ENCODE measurements around the gene METTL1.

Gene METTL1

GRCh38 chr12:57736741-57737466 is 35.0 kb downstream of the METTL1 start:
- no peak for DNase-seq (ENCODE audit: low read depth)

- no peak for DNase-seq (ENCODE audit: low read depth)
These were observed 35.8 kb downstream of the METTL1 start for GRCh38 chr12:57735952-57736740.

GRCh38 chr12:57735198-57735855 is 36.6 kb downstream of the METTL1 start:
- no peak for DNase-seq (ENCODE audit: low read depth)

- no peak for DNase-seq (ENCODE audit: low read depth)
These were observed 37.3 kb downstream of the METTL1 start for GRCh38 chr12:57734591-57734990.

GRCh38 chr12:57733928-57734327 is 38.0 kb downstream of the METTL1 start:
- DNase-seq (ENCODE audit: low read depth) = no peak

- DNase-seq (ENCODE audit: low read depth) = no peak
These were observed 38.9 kb downstream of the METTL1 start for GRCh38 chr12:57732726-57733593.

GRCh38 chr12:57732270-57732669 is 39.6 kb downstream of the METTL1 start:
- no peak for DNase-seq (ENCODE audit: low read depth)

GRCh38 chr12:57731411-57732080 is 40.4 kb downstream of the METTL1 start:
- no peak for DNase-seq (ENCODE audit: low read depth)

- DNase-seq (ENCODE audit: low read depth) = no peak
These were observed 41.4 kb downstream of the METTL1 start for GRCh38 chr12:57730336-57731067.

- DNase-seq (ENCODE audit: low read depth) = no peak
These were observed 42.5 kb downstream of the METTL1 start for GRCh38 chr12:57729321-57729844.

- no peak for DNase-seq (ENCODE audit: low read depth)
These were observed 44.0 kb downstream of the METTL1 start for GRCh38 chr12:57727758-57728395.

- DNase-seq (ENCODE audit: low read depth) = no peak
These were observed 44.8 kb downstream of the METTL1 start for GRCh38 chr12:57726884-57727757.

- peak; percentile 34 for DNase-seq (ENCODE audit: low read depth)
These were observed 45.6 kb downstream of the METTL1 start for GRCh38 chr12:57726151-57726883.

GRCh38 chr12:57725851-57726150 is 46.1 kb downstream of the METTL1 start:
- no peak for DNase-seq (ENCODE audit: low read depth)

- DNase-seq (ENCODE audit: low read depth) = no peak
These were observed 46.8 kb downstream of the METTL1 start for GRCh38 chr12:57724936-57725740.

- DNase-seq (ENCODE audit: low read depth) = no peak
These were observed 47.6 kb downstream of the METTL1 start for GRCh38 chr12:57724003-57724935.

GRCh38 chr12:57723630-57723962 is 48.3 kb downstream of the METTL1 start:
- no peak for DNase-seq (ENCODE audit: low read depth)
